ENCODE results near the gene LMO1.

LMO1 gene

GRCh38 chr11:8242499-8243280 lies 21.0 kb downstream of the LMO1 start:
- no peak for DNase-seq

- DNase-seq = no peak
Measured at GRCh38 chr11:8242118-8242475, 21.6 kb downstream of the LMO1 start.

- no peak for DNase-seq
Measured at GRCh38 chr11:8241373-8242117, 22.1 kb downstream of the LMO1 start.

- DNase-seq = no peak
Measured at GRCh38 chr11:8239536-8240228, 24.0 kb downstream of the LMO1 start.

GRCh38 chr11:8239040-8239439 lies 24.6 kb downstream of the LMO1 start:
- DNase-seq = no peak

- DNase-seq = no peak
Measured at GRCh38 chr11:8237453-8237852, 26.2 kb downstream of the LMO1 start.

GRCh38 chr11:8235925-8236324 lies 27.8 kb downstream of the LMO1 start:
- DNase-seq = no peak

GRCh38 chr11:8234910-8235309 lies 28.8 kb downstream of the LMO1 start:
- DNase-seq = no peak

GRCh38 chr11:8234425-8234821 lies 29.3 kb downstream of the LMO1 start:
- no peak for DNase-seq

GRCh38 chr11:8233691-8234424 lies 29.8 kb downstream of the LMO1 start:
- DNase-seq = no peak

- no peak for DNase-seq
Measured at GRCh38 chr11:8232849-8233606, 30.6 kb downstream of the LMO1 start.

- DNase-seq = no peak
Measured at GRCh38 chr11:8232414-8232813, 31.3 kb downstream of the LMO1 start.

- no peak for DNase-seq
Measured at GRCh38 chr11:8231979-8232378, 31.7 kb downstream of the LMO1 start.

- DNase-seq = no peak
Measured at GRCh38 chr11:8230921-8231847, 32.5 kb downstream of the LMO1 start.

- no peak for DNase-seq
Measured at GRCh38 chr11:8230178-8230859, 33.4 kb downstream of the LMO1 start.

GRCh38 chr11:8229299-8230177 lies 34.1 kb downstream of the LMO1 start:
- DNase-seq = no peak

GRCh38 chr11:8228231-8228630 lies 35.4 kb downstream of the LMO1 start:
- no peak for DNase-seq

- DNase-seq = no peak
Measured at GRCh38 chr11:8227156-8228152, 36.2 kb downstream of the LMO1 start.
